HG03378 (cell line): ENCODE data around the gene DISC1.
"Not testable (repeated sequence)": the region's sequence is repeated elsewhere in the genome, so short reads cannot be mapped to it uniquely, and the experiment has no call there.

Source experiments
- ATAC-seq: cut with Tn5 transposase; IDR thresholded peaks from one replicate; pipeline ENCODE4 v1.9.1; 2021; ENCODE audit warnings: mild to moderate bottlenecking, moderate library complexity; ENCODE audit not compliant: unreplicated experiment

DISC1 gene

GRCh38 chr1:231626535-231626950 is at the start of gene DISC1:
DISC1 (plus strand) TSS chr1:231626790; CDS start chr1:231626868, 78 bp downstream.
- no peak for ATAC-seq

- no peak for ATAC-seq
Measured at GRCh38 chr1:231576804-231577718, 49.5 kb upstream of the DISC1 start.

DNA sequence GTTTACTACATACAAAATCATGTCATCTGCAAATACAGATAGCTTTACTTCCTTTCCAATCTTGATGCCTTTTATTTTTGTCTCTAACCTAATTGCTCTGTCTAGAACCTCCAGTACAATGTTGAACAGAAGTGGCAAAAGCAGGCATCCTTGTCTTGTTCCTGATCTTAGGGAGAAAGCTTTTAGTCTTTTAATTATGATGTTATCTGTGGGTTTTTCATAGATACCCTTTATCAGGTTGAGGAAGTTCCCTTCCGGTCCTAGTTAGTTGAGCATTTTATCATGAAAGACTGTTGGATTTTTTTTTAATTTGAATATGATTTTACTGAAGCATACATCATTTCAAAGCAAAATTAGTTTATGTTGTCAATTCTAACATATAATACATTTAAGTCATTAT is 45.7 kb upstream of the DISC1 start:
- no peak for ATAC-seq

DNA sequence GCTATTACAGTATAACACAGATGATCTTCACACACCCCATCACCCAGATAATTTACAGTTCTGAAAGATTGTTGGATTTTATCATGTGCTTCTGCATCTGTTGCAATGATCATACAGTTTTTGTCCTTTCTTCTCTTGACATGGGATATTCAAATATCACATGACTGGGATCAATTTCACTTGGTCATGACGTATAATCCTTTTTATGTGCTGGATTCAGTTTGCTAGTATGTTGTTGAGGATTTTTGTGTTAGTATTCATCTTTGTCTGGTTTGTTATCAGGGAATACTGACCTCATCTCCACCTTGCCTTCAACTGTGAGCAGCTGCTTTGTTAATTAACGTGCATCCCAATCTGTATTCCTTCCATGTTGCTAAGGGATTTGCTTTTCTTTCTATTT is 44.7 kb upstream of the DISC1 start:
- no peak for ATAC-seq

- ATAC-seq, result no peak
Measured at GRCh38 chr1:231583376-231583775, 43.2 kb upstream of the DISC1 start.

- no peak for ATAC-seq
Measured at GRCh38 chr1:231584117-231584516, 42.5 kb upstream of the DISC1 start.

- ATAC-seq, result no peak
Measured at GRCh38 chr1:231584921-231585320, 41.7 kb upstream of the DISC1 start.

GRCh38 chr1:231590453-231591198 is 36.0 kb upstream of the DISC1 start:
- no peak for ATAC-seq

GRCh38 chr1:231591466-231591865 is 35.1 kb upstream of the DISC1 start:
- ATAC-seq, result no peak

DNA sequence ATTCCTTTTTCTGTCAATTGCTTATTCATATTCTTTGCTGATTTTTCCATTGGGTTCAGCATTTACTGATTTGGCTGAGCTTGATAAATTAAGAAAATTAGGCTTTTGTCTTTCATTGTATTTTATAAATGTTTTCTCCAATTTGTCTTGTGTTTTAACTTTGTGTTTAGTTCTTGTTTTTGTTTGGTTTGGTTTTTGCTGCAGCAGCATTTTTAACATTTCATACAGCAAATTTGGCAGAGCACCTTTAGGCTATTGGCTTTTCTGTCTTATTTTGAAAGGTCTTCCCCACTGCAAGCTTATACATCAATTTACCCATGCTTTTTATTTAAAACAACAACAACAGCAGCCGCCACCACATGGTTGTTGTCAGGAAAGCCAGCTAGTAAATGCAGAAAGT is 33.8 kb upstream of the DISC1 start:
- no peak for ATAC-seq

- ATAC-seq, result not testable (repeated sequence)
Measured at GRCh38 chr1:231593264-231593663, 33.3 kb upstream of the DISC1 start.

- no peak for ATAC-seq
Measured at GRCh38 chr1:231594123-231594522, 32.5 kb upstream of the DISC1 start.

DNA sequence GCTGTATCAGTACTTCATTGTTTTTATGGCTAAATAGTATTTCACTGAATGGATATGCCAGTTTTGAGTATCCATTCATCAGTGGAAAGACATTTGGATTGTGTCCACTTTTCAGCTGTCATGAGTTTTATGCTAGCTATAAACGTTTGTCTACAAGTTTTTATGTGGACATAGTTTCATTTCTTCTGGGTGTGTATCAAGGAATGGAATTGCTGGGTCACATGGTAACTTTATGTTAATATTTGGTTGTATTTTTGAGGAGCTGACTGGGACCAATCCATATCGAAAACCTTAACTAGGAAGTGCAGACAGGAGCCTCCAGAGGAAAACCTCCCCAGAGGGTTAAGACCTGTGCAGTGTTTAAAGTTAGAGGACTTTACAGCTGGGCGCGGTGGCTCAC is 31.8 kb upstream of the DISC1 start:
- ATAC-seq, result no peak

DNA sequence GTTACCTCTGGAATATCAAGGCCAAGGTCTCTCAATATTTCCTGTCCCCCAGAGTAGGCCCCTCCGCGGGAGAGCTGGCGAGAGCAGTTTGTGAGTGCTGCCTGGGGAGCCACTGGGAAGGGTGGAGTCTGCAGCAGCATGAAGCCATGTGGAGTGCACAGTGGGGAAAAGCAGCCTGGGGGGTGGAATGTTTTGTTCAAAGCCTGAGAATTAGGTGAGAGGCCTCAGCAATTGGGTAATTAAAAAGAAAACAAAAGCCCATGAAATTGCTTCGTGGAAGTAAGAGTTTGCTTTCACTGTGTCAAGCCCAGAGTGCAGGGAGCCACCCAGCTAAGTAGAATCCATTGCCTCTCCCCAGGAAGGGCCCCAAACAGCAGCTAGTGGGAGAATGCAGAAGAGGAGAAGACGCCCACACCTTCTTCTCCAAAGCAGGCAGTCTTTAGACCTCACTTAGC is 30.2 kb upstream of the DISC1 start:
- ATAC-seq, result no peak

DNA sequence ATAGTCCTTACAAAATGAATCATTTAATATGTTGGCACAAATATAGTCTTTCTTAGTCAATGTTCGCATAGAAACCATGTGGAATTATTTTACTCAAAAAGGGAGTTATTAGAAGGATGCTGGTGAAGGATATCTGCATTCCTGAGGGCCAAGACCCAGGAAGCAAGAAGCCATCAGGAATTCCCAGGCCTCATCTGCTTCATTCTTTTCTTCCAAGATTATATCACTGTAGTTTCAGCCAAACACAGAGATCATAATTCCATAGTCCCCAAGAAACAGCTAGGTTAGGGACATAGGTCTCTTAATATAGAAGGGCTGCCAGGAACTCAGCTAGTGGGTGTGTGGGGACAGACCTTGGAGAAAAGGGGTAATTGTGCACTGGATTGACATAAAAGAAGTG is 28.6 kb upstream of the DISC1 start:
- ATAC-seq, result no peak

DNA sequence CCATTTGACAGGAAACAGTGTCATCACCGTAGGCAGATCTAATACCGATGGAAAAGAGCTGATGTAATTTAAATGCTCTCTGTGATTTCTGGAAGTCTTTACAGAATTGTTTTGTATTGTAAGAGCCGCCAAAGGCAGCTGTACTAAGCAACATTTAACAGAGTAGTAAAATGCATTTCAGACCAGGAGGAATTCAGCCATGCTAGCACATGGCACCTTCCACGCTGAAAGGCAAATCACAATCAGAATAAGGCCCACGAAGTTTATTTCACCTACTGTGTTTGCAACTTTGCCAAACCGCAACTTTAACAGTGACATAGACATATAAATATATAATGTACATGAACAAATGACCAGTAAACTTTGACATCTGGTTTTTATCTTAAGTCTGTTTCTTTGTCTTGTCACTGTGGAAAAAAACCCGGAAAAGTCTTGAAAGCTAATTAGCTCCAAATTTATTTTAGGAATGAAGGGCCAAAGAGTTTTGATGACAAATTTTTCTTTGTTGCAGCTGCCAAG is 26.1 kb upstream of the DISC1 start:
- ATAC-seq, result no peak

GRCh38 chr1:231601824-231602672 is 24.5 kb upstream of the DISC1 start:
- no peak for ATAC-seq

DNA sequence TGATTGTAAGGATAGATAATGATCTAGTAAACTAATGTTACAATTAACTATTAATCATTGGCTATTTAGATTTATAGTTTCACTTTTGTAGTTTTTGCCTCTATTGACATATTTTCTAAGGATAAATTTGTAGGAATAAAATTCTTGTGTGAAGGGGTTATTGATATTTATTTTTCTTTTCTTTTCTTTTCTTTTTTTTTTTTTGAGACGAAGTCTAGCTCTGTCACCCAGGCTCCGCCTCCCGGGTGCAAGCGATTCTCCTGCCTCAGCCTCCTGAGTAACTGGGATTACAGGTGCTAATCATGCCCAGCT is 24.0 kb upstream of the DISC1 start:
- ATAC-seq, result no peak

DNA sequence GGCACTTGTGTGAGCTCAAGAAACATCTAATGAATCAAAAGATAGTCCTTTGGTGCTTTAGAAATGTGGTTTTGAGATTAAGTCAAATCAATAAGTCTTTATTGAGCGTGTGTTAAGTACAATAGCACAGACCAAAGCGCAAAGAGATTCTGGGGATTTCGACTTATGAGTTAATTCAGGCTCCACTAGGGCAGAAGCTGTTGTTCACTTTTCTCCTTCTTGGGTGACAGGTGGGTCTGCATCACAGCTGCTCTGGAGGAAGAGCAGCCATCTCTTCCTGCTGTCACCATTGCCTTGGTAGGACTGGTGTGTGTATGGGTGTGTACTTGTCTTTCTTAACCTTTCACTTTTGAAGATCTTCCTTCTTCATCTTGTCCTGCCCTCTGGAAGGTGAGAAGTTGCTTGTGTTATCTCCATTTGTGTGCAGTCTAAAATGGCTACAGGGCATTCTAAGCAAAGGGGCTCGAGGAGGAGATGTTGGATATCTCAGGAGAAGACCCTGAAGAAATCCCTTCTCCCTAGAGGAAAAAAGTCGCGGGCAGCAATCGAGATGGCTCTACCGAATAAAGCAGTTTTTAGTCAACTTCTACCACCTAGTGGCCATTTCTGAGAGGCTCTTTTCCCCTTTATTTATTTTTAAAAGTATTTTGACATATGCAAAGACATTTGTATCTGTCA is 22.9 kb upstream of the DISC1 start:
- ATAC-seq, result peak; percentile 53

- no peak for ATAC-seq
Measured at GRCh38 chr1:231604276-231604621, 22.3 kb upstream of the DISC1 start.
